Stimulated activated CD8-positive, alpha-beta memory T cell treated with anti-CD3 and anti-CD28 coated beads, Interleukin-12 subunit alpha, Interleukin-12 subunit beta, amount 100 ng/mL, for 24 hours (primary cell): ENCODE data around the gene TM2D1.
"Not testable (repeated sequence)": the region's sequence is repeated elsewhere in the genome, so short reads cannot be mapped to it uniquely, and the experiment has no call there.

Experiments used
- DNase-seq: peaks from one replicate; pipeline ENCODE4 v3.0.0-alpha.2; 2020; ENCODE audit errors: extremely low read depth

TM2D1 gene

DNA sequence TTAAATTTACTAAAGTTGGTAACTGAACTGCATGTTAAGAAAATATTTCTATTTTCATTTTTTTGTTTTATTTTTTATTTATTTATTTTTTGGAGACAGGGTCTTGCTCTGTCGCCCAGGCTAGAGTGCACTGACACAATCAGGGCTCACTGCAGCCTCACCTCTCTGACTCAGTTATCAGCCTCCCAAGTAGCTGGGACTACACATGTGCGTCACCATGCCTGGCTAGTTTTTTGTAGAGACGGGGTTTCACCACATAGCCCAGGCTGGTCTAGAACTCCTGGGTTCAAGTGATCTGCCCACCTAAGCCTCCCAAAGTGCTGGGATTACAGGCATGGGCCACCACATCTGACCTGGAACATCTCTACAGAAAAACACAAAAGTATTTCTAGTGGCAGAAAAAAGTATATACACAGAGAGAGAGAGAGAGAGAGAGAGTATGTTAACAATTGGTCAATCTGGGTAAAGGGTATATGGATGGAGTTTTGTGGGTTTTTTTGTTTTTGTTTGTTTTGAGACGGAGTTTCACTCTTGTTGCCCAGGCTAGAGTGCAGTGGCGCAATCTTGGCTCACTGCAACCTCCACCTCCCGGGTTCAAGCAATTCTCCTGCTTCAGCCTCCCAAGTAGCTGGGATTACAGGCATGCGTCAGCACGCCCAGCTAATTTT lies 5.8 kb downstream of the TM2D1 start:
- DNase-seq: not testable (repeated sequence)

DNA sequence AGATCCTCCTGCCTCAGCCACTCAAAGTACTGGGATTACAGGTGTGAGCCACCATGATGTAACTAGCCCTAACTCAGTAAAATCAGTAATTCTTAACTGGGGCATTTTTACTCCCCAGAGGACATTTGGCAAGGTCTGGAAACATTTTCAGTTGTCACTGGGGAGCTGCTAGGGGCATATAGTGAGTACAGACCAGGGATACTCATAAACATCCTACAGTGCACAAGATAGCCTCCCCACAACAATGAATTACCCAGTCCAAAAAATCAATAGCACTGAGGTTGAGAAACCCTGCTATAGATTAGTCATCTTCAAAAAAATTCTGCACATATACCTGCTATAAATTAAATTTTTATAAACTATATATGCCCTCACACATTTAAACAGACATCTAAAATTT lies 13.0 kb downstream of the TM2D1 start:
- no peak for DNase-seq

DNA sequence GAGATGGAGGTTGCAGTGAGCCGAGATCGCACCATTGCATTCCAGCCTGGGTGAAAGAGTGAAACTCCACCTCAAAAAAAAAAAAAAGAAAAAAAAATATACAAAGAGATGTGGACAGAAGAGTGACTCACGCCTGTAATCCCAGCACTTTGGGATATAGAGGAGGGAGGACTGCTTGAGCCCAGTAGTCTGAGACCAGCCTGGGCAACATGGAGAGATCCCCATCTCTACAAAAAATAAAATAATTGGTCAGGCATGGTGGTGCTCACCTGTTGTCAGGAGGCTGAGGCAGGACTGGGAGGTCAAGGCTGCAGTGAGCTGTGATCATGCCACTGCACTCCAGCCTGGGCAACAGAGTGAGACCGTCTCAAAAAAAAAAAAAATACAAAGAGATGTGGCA lies 13.7 kb downstream of the TM2D1 start:
- not testable (repeated sequence) for DNase-seq

DNA sequence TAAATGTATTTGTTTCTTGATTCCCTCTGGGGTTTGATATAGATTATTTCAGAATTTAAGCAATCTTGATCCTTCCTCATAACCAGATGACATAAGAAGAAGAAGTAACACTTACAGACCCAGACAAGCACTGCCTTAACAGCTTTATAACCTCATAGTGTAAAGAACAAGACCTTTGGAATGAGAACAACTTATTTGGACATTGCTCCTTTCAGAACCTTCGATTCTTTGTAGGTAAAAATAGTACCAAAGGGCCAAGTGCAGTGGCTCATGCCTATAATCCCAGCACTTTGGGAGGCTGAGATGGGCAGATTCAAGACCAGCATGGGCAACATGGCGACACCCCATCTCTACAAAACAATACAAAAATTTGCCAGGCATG lies 15.0 kb downstream of the TM2D1 start:
- DNase-seq: no peak

DNA sequence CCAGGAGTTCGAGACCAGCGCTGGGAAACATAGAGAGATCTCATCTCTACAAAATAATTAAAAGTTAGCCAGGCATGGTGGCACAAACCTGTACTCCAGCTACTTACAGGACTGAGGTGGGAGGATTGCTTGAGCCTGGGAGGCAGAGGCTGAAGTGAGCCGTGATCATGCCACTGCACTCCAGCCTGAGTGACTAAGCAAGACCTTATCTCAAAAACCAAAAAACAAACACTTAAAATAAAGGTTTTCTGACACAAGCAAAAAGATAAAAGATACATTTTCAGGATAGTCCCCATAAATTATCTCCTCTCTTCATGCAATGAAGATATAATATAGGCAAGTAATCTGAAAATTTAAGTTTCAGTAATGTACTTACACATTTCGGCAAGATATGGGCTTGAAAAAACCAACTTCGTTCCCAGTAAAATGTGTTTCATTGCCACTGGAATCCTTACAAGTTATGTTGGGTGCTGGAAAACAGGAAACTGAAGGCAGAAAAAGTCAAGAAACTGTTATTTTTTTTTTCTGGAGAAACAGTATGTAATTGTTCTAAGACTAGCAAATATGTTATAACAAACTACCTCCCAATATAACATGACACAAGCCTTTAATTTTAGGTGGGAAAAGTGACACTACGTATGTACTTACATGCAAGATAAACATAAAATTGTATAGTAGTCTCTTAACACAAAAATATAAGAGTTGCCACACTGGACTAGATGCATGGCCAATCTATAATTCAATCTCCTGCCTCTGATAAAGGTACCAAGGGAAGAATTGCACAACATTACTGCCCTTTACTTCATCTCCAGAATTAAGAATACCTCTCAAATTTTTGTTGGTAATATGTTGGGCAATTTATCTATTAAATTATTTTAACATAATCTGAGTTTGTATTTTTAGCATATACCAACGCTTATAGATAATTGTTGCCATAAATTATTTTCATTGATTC lies 15.7 kb downstream of the TM2D1 start:
- no peak for DNase-seq

DNA sequence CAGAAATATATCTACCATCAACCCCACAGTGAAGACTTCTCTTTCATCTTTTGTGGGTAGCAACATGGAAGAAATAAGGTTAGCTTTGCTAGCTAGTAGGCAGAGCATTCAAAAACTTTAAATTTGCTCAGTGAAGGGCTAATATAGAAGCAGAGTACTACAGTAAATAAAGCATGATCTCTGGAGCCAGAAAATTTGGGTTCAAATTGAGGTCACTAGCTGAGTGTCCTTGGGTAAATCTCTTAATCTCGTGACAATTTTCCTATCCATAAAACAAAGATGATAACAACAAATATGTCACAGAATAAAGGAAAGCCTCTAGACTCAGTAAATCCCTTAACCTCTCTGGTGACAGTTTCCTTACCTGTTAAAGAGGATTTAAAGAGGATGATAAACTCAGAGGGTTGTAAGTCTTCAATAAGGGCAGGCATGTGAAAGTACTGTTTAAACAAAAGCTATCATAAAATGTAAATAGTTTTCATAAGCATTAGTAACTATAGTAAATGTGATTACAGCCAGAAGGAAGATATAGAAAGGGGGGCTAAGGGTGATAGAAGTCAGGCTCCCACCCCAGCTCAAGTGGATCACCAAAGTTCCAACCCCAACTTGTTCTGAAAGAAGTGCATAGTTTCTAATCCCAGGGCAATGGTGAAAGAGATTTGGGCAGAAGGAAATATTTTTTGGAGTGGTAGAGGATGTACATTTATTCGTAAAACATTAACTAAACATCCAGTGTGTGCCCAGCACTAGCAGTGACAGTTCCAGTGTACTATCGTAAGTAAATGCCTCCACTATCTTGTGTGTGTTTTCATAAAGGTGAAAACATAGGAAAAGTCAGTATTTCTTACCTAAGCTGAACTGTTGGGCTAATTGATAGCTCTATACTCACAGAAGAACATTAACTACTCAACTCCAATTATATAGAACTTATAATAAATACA lies 24.8 kb downstream of the TM2D1 start:
- no peak for DNase-seq

DNA sequence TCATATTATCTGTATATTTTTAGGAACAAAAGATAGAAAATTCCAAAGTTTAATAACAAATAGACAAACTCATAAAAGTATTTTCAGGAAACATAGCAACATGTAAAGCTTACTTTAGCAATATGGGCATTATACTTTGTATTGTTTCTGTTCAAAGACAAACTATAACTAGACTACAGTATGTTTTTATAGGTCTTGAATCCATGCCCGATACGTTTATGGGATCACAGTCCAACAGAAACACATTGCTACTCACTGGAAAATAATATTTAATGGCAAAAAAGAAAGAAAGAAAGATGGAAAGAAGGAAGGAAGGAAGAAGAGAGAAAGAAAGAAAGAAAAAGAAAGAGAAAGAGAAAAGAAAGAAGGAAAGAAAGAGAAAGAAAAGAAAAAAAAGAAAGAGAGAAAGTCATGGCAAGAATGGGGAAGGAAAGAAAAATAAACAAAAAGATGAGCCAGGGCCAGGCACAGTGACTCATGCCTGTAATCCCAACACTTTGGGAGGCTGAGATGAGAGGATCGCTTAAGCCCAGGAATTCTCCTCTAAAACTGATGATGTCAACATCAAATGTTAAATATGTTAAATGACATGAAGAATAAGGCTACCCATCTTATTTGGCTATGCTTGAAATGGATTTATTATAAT lies 32.7 kb downstream of the TM2D1 start:
- DNase-seq: no peak

DNA sequence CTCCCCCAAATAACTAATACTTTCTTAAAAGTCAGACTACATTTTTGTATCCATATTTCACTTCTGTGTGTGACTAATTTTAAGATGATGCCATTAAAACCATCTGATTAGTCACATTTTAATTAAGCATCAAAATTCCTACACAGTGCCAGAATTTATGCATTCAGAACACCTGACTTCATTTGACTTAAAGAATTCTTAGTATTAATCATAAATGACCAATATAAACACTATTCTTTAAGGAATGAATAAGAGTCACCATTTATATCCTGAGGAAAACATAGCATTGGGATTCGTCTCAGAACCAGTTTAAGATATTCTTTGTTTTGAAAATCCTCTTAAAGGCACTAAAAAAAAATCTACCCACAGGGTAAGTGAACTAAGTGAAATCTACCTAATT lies 37.0 kb downstream of the TM2D1 start:
- no peak for DNase-seq

DNA sequence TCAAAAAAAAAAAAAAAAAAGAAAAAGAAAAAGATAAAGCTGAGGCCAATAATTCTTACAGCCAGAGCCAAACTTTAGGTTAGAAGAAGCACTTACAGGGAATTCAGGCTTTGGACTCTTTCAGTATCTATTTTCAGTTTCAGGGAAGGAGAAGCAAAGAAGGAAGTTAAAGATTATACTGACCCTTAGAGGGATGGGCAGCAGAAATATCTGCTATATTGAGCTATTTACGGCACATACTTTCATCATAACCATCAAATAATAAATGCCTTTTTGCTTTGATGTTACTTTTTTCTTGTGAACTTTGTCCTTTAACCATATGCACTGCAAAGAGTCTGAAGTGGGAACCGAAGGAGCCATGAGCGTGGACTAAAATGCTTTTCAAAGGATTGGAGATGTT lies 42.0 kb downstream of the TM2D1 start:
- no peak for DNase-seq

DNA sequence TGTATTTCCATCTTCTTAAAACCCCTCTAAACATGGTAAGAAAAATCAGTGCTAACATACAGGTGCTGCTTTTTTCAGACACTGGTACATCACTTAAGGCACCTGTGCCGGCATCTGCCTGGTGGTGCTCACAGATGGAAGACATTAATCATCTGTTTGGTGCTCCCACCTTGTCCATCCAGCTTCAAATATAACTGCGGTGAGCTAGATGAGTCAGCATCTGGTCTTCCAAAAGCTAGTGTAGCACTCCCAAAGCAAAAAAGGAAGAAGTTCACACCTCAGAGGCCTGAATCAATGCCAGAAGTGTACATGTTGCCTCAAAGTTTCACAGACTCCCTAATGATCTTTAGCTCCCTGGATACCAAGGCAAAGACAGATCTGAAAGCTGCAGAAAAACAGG lies 44.4 kb downstream of the TM2D1 start:
- no peak for DNase-seq

DNA sequence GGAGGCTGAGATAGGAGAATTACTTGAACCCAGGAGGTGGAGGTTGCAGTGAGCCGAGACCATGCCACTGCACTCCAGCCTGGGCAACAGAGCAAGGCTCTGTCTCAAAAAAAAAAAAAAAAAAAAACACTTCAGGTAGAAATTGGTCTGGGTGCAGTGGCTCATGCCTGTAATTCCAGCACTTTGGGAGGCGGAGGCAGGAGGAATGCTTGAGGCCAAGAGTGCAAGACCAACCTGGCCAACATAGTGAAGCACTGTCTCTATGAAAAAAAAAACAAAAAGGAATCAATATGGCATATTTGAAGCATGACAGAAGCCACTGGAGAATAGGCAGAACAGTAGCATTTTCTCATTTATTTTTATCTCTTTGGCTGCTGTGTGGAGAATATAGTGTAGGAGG lies 48.1 kb downstream of the TM2D1 start:
- not testable (repeated sequence) for DNase-seq

DNA sequence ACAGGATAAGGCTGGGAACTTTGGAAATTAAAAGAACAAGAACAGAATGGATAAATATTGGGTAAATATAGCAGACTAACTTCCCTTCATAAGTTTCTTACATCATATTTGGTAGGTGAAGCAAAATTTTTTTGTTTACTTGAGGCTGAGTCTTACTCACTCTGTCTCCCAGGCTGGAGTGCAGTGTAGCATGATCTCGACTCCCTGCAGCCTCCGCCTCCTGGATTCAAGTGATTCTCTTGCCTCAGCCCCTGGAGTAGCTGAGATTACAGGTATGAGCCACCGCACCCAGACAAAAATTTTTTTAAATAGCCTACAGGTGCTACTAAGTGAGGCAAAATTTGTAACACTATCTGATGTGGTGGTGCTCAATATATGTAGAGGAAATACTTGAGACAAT lies 50.7 kb downstream of the TM2D1 start:
- no peak for DNase-seq

DNA sequence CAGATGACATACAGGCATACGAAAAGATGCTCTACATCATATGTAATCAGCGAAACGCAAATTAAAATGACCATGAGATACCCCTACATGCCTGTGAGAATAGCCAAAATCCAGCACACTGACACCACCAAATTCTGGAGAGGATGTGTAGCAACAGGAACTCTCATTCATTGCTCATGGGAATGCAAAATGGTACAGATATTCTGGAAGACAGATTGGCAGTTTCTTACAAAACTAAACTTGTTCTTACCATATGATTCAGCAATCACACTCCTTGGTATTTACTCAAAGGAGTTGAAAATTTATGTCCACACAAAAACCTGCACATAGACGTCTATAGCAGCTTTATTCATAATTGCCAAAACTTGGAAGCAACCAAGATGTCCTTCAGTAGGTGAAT lies 52.6 kb downstream of the TM2D1 start:
- DNase-seq: no peak

DNA sequence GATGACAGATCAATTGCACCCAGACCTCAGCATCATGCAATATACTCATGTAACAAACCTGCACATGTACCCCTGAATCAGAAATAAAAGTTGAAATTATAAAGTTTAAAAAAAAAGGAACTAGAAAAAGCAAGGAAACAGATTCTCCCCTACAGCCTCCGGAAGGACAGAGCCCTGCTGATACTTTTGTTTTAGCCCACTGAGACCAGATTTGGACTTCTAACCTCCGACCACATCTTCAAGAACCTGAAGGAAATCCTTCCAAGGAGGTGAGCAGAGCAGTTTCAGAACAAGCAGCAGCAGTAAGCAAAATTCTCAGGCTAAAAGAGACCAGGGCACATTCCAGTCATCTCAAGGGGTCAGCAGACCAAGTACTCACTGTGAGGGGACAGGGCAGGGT lies 54.5 kb downstream of the TM2D1 start:
- no peak for DNase-seq

DNA sequence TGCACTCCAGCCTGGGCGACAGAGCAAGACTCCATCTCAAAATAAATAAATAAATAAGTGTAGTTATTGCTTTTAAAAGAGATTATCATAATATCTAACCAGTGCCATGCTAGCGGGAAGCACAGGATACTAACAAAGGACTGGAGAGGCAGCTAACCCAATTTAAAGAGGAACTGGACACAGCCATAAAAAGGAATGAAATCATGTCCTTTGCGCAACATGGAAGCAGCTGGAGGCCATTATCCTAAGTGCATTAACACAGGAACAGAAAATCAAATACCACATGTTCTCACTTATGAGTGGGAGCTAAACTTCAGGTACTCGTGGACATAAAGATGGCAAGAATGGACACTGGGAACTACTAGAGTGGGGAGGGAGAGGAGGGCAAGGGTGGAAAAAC lies 54.9 kb downstream of the TM2D1 start:
- no peak for DNase-seq

DNA sequence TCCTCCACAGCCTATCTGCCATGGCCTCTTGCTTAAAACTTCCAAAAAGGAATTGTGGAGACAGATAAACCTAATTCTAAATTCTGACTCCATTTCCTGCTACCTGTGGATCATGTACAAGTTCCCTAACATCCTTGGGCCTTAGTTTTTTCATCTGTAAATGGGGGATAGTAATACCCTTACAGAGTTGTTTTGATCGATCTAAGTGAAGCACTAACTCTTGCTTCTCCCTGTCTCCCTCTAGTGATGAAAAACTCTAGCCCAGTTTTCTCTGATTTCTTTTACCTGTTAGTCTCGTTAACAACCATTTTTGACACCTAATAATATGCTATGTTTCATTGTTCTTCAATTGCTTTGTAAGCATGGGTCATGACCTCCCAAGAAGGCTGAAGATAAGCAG lies 65.9 kb downstream of the TM2D1 start:
- no peak for DNase-seq

DNA sequence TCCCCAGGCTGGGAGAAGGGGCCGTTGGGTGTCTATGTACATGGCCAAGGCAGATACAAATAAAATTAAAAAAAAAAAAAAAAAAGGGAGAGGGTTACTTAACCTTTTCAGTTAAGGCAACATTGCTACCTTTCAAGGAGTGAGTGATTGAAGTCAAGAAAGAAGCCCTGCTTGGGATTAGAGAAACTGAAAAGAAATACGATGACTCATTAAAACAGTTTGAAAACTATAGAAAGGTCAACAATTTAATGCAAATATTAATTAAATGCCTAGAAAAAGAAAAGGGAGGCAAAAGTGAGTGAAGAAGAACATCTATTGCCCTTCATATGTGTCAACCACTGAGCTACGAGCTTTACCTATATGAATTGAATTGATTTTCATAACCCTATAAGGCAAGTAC lies 69.5 kb downstream of the TM2D1 start:
- DNase-seq: no peak

DNA sequence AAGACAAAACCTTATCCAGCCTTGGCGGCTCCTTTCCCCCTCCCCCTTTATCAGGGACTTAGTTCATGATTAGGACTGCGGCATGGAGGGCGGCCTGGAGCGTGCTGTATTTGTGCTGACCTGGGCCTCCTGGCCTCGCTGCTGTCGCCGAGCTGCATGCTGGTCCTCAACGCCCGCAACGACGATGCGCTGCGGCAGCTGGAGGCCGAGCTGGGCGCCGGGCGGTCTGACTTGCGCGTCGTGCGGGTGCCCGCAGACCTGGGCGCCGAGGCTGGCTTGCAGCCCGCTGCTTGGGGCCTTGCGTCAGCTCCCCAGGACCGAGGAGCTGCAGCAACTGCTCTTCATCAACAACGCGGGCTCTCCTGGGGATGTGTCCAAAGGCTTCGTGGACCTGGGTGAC lies 70.9 kb downstream of the TM2D1 start:
- DNase-seq: no peak

DNA sequence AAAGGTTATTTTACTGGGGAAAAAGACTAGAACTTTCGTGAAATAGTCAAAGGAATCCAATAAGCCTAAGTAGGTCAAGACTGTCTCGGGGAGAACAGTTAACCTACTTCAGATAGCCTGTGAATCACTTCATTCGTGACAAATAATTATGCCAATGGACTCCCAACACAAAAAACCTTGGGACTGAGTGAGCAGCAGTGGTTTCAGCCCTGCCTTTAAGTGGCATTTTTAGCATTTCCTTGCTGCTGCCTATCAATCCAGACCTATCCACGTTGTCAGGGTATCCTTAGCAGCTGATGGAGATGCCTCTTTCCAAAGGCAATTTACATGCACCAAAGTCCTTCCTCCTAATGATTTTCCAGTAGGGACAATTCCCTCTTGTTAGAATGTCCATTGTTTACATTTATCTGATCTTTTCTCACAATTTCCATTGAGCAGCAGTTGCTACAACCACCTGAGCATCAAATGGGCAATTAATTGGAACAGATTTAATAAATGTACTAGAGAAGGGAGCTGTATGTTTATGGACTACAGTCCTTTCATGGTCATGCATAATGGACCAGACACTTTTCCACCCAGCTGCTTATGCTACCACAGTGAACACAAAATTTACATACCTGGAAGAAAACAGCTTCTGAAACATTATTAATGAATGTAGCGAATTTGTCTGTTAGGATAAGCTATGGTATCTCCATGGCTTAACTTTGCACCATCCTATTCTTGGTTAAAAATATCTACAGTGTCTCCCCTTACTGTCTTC lies 75.8 kb downstream of the TM2D1 start:
- DNase-seq: no peak

DNA sequence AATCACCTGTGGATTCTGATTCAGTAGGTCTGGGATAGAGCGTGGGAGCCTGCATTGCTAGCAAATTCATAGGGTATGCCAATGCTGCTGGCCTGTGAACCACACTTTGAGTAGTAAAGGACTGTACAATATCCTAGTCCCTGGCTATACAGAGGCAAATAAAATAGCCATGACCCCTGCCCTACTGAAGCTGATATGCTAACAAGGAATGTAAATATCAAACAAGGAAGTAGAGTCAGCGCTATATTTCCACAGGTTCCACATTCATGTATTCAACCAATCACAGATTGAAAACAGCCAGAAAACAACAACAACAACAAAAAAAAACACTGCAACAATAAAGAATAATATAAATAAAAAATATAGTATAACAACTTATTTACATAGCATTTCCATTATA lies 77.8 kb downstream of the TM2D1 start:
- DNase-seq: no peak

DNA sequence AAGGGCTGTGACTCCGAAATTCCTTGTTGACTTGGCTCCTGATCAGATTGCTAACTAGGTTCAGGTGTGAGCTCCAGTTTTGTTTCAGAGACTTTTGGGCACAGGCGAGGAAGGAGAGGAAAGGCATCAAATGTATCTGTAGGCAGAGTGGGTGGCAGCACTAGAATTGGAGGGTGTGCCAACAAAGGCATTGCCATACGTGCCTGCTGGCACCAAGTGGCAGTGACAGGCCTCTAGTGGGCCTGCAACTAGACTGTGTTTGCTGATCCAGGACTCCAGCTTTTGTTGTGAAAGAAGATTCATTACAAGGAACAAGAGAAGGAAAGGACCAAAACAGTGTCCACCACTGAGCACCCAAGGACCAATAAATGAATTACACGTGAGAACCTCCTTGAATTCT lies 79.5 kb downstream of the TM2D1 start:
- DNase-seq: no peak
